Transverse colon (tissue), 4 donors: Measurements from ENCODE around the gene AATK. TPM values are rescaled to one million over a fixed set of nuclear protein-coding genes. Genes with fewer than 3 reads are reported as not detected.

Source experiments
- DNase-seq: peaks from one replicate; pipeline ENCODE4 v3.0.0-alpha.2; 2019
- H3K27ac ChIP-seq, 4 donors: fragments of 200-600 bp; sonication (generic); 2 replicates each; pipeline ENCODE4 v1.5.1; 2016 to 2018; ENCODE audit warnings: inconsistent platforms in 4 of 4
- H3K27me3 ChIP-seq: fragments of 200-600 bp; sonication (generic); 2 replicates; pipeline ENCODE4 v1.5.1; 2017; ENCODE audit warnings: inconsistent platforms
- H3K36me3 ChIP-seq, 4 donors: fragments of 200-600 bp; sonication (generic); 2 replicates each; pipeline ENCODE4 v1.5.1; 2017 to 2019; ENCODE audit warnings: inconsistent platforms in 4 of 4
- H3K4me1 ChIP-seq, 4 donors: fragments of 200-600 bp; sonication (generic); 2 replicates each; pipeline ENCODE4 v1.5.1; 2017 to 2020; ENCODE audit warnings: inconsistent platforms in 4 of 4
- H3K4me3 ChIP-seq, 4 donors: fragments of 200-600 bp; sonication (generic); 1 replicate in 1 of 4; 2 replicates in 3 of 4; pipeline versions ENCODE4 v1.5.1 to v1.6.1; 2017 to 2019; ENCODE audit warnings: inconsistent platforms in 4 of 4
- H3K9me3 ChIP-seq, 2 donors: fragments of 200-600 bp; sonication (generic); 2 replicates each; pipeline ENCODE4 v1.5.1; 2017 to 2019; ENCODE audit warnings: inconsistent platforms in 2 of 2
- CTCF ChIP-seq, 5 experiments: fragments of 200-600 bp in 3 of 5; fragments of 450-650 bp in 2 of 5; sonication (generic) in 3 of 5; IDR thresholded peaks; 1 replicate in 2 of 5; 2 replicates in 3 of 5; pipeline ENCODE4 v1.5.1; 2016 to 2017; ENCODE audit warnings: antibody characterized with exemption in 5 of 5, inconsistent platforms in 3 of 5, mild to moderate bottlenecking in 2 of 5, moderate library complexity in 1 of 5
- EP300 ChIP-seq: sonication (generic); formaldehyde crosslinking; IDR thresholded peaks from one replicate; pipeline ENCODE4 v1.6.1; 2017; ENCODE audit warnings: antibody characterized with exemption, low read depth
- POLR2A ChIP-seq: fragments of 450-650 bp; IDR thresholded peaks from one replicate; pipeline ENCODE4 v1.6.1; 2016; ENCODE audit warnings: antibody characterized with exemption, mild to moderate bottlenecking, moderate library complexity
- POLR2AphosphoS5 ChIP-seq, 3 donors: sonication (generic); formaldehyde crosslinking; IDR thresholded peaks; one replicate each; pipeline ENCODE4 v1.6.1; 2016; ENCODE audit warnings: antibody characterized with exemption in 3 of 3
- WGBS, 2 donors: methylation state at CpG; one replicate each; pipeline ENCODE4 v1.1.5; 2018; ENCODE audit warnings: low coverage in 1 of 2; 5-methylcytosine and 5-hydroxymethylcytosine counted together
- in situ Hi-C, 4 donors: fragments of 200-750 bp; cut with MboI; loops; one replicate each; pipeline versions ENCODE4 v1.15.0 to v1.15.1; 2017; ENCODE audit warnings: low sequenced_read_pairs in 3 of 4, low pct_ligation_motif_present in 1 of 4, low pct_unique_long_range_greater_than_20kb in 1 of 4
- intact Hi-C: fragments of 100-400 bp; cut with DNase I; formaldehyde crosslinking; loops from one replicate; pipeline ENCODE4 v1.15.1; 2023; ENCODE audit warnings: low total_unique reads
- total RNA-seq, 4 donors: library from RNA; depleted of rRNA; stranded (reverse); fragments of >200 nt; gene quantifications; one replicate each; pipeline ENCODE4 v1.1.0, GENCODE V29; 2016

AATK gene
- total RNA-seq, 4 donors from 2014 or later, result 1.7 to 21.3 (median 8.6) TPM

- in situ Hi-C loops, result loop anchor here in 1 of 4 donors (10.0 kb wide), 1 partner anchor 108 kb away; the partner anchor contains the start of gene CHMP6
- intact Hi-C loops, result no loop called here
These were observed 63.7 kb downstream of the AATK start for GRCh38 chr17:81102352-81102751.

GRCh38 chr17:81101614-81102306, 64.3 kb downstream of the AATK start:
- Histone ChIP-seq H3K4me3 (no peak overlapping the region), H3K27me3 (no peaks in the 10 kb centered on the region), H3K4me1 (peaks cover 12 to 19% (median 14%) of the 10 kb centered on the region in 4 donors), H3K36me3 (peaks cover 0 to 13% (median 0%) of the 10 kb centered on the region in 4 donors), H3K9me3 (no peaks in the 10 kb centered on the region), H3K27ac (no peak overlapping the region)
- in situ Hi-C loops (loop anchor here in 1 of 4 donors (10.0 kb wide), 1 partner anchor 107 kb away; the partner anchor contains the start of gene CHMP6), intact Hi-C loops (loop anchor here (2.0 kb wide), 1 partner anchor 113 kb away; no protein-coding TSS in a partner anchor)
- TF ChIP-seq EP300 (no peak), POLR2A (no peak), POLR2AphosphoS5 (IDR thresholded peaks at IDR 0.05) (peak in 2 of 3 donors; percentile 29 to 52), CTCF (IDR thresholded peaks at IDR 0.05) (peak; percentile 100)
- DNase-seq, result peak; percentile 86
- 59% methylated on average over 19 of the region's 33 CpGs; no CpG with 5 or more reads in 1 of the 2 donors for WGBS, 2 donors

More at GRCh38 chr17:81102352-81102751, 63.7 kb downstream of the AATK start:
- no peak overlapping the region for H3K27ac ChIP-seq
- H3K4me1 ChIP-seq, result peaks cover 6 to 13% (median 8%) of the 10 kb centered on the region in 4 donors
- no peaks in the 10 kb centered on the region for H3K9me3 ChIP-seq
- TF ChIP-seq POLR2AphosphoS5 (IDR thresholded peaks at IDR 0.05) (no peak), POLR2A (no peak), CTCF (IDR thresholded peaks at IDR 0.05) (no peak), EP300 (no peak)
- no peaks in the 10 kb centered on the region for H3K27me3 ChIP-seq
- H3K36me3 ChIP-seq, result peaks cover 0 to 13% (median 0%) of the 10 kb centered on the region in 4 donors
- H3K4me3 ChIP-seq, result no peak overlapping the region
- 71% methylated on average over 12 of the region's 12 CpGs; no CpG with 5 or more reads in 1 of the 2 donors for WGBS, 2 donors
- DNase-seq, result no peak

- in situ Hi-C loops (loop anchor here in 1 of 4 donors (10.0 kb wide), 1 partner anchor 106 kb away; the partner anchor contains the start of gene CHMP6), intact Hi-C loops (loop anchor here (2.0 kb wide), 1 partner anchor 112 kb away; no protein-coding TSS in a partner anchor)
- no peak for DNase-seq
- no peaks in the 10 kb centered on the region for H3K27me3 ChIP-seq
- no peak overlapping the region for H3K4me3 ChIP-seq
- H3K27ac ChIP-seq, result no peak overlapping the region
- peaks cover 15 to 29% (median 23%) of the 10 kb centered on the region in 4 donors for H3K4me1 ChIP-seq
- 92% methylated on average over 10 of the region's 10 CpGs; no CpG with 5 or more reads in 1 of the 2 donors for whole genome bisulfite sequencing, 2 donors
- H3K9me3 ChIP-seq, result no peaks in the 10 kb centered on the region
- TF ChIP-seq EP300 (no peak), POLR2A (no peak), POLR2AphosphoS5 (IDR thresholded peaks at IDR 0.05) (no peak), CTCF (IDR thresholded peaks at IDR 0.05) (no peak)
- H3K36me3 ChIP-seq, result peaks cover 0 to 13% (median 0%) of the 10 kb centered on the region in 4 donors
These were observed 65.4 kb downstream of the AATK start for GRCh38 chr17:81100668-81101067.

- no peak for DNase-seq
- H3K27ac ChIP-seq, result no peak overlapping the region
- no peak overlapping the region for H3K4me3 ChIP-seq
- TF ChIP-seq EP300 (no peak), POLR2AphosphoS5 (IDR thresholded peaks at IDR 0.05) (no peak), CTCF (IDR thresholded peaks at IDR 0.05) (no peak), POLR2A (no peak)
- peaks cover 22 to 37% (median 30%) of the 10 kb centered on the region in 4 donors for H3K4me1 ChIP-seq
- in situ Hi-C loops, result loop anchor here in 2 of 4 donors (10.0 kb wide), 2 partner anchors 75 to 105 kb away; partner anchors contain the start of gene CHMP6 (in 1 of the 2)
- peaks cover 0 to 13% (median 0%) of the 10 kb centered on the region in 4 donors for H3K36me3 ChIP-seq
- intact Hi-C loops, result loop anchor here (2.0 to 5.0 kb wide), 2 partner anchors 78 to 111 kb away; no protein-coding TSS in a partner anchor
- WGBS, 2 donors, result 92% methylated on average over 21 of the region's 23 CpGs; no CpG with 5 or more reads in 1 of the 2 donors
- no peaks in the 10 kb centered on the region for H3K27me3 ChIP-seq
- H3K9me3 ChIP-seq, result no peaks in the 10 kb centered on the region
These were observed 66.1 kb downstream of the AATK start for GRCh38 chr17:81099888-81100287.
